HG02884 (cell line): ENCODE results near the gene MB.
"Not testable (repeated sequence)": the region's sequence is repeated elsewhere in the genome, so short reads cannot be mapped to it uniquely, and the experiment has no call there.

Experiments used
- ATAC-seq: cut with Tn5 transposase; IDR thresholded peaks from one replicate; pipeline ENCODE4 v1.9.1; 2021; ENCODE audit warnings: mild to moderate bottlenecking, moderate library complexity; ENCODE audit not compliant: unreplicated experiment

Gene MB

DNA sequence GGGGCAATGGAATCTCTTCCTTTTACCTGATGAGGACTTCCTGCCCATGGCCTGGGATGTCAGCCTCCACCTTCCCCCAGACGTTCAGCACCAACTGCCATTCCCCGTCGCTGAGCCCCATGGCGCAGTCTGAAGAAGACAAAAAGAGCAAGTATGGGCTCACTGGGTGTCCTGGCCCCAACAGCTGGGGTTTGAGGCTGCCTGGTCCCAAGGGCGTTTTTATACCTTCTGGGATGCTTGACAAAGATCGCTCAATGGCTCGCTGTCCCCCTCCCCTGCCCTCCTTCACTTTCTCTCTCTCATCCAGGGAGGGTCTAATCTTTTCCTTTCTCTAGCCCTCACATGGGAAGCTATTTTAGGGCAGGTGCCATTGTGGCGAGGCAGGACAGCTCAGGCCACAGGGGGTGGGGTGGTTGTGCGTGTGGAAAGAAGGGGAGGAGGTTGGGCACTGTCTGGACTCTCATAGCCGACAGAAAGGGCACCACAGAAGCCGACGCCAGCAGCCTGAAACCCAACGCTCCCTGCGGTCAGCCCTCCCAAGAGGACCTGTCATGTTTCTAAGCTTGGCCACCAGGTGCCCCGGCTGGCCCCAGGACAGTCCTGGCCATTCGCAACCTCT, at the start of gene MB:
MB (minus strand) TSS at position 193 of the 619 bp plus-strand sequence; CDS start at position 121, 72 bp downstream.
- no peak for ATAC-seq

DNA sequence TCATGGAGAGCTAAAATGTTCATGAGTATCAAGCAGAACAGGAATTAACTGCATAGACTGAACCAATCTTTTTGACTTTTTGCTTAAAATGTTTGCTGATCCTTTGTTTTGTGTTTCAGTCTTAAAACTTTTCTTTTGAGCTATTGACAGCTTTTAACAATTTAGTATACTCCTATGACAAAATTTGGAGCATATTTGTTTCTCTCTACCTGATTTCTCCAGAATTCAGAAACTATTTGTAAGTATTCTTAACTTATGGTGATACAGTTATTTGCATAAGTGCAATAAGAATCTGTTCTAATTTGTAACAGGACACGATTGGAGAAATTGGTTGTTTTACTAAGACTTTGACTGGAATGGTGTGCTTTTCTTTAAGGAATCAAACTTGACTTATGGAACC, 49.6 kb upstream of the MB start:
- not testable (repeated sequence) for ATAC-seq

DNA sequence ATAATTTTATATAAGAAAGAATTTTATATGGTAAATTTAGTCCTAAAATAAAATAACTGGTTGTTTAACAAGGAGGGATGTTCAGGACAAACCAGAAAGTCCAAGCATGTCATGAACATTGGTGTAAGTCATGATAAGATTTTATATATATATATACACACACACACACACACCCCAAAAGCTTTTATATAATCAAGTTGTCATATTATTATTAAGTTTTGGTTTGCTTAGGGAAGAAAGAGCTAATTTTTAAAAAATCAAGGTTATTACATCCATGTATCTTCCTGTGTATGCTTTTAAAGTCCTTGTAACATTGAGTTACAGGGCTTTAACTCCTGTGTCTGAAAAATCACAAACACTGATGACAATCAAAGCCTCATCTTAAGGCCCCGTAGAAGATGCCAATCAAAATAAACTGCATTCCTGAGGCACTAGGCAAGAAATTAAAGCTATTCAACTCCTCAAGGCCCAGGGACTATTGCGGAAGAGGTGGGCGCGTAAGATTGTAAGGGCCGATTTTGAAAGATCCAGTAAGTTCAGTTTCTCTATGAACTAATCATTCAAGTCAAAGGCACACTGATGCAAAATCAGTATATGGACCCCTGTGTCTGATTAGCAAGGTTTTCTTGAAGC, 47.9 kb upstream of the MB start:
- no peak for ATAC-seq

DNA sequence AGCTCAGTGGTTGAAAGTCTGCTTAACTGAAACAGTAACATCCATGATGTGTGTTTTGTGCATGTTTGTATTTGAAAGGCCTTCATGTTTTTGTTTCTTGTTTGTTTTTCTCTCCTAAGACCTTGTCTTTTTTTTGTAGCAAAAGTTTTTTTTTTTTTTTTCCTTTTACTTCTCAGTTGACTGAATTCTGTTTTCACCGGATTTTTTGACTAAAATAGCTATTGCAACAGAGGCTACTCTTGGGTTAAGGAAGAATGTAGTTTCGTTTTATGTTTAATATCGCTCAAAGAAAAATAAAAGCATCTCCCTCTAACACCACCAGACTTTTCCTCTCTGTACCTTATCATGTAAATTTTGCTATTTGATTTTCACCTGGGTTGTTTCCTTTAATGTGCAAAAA, 46.2 kb upstream of the MB start:
- ATAC-seq: no peak

DNA sequence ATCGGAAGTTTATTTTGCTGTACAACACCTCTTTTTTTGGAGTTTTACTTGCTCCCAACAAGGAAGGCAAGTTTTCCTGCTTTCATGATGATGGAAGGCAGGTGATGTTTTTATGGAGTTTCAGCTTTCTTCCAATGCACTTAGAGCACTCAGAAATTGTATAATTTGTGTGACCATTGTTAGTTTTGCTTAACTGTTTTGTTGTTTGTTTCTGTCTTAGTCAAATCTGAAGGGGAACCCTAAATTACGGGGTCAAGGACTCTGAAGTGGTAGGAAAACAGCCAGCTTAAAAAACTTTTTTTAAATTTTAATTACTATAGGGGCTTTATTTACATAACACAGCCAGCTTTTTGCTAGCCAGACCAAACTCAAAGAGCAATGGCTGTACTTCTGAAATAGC, 45.8 kb upstream of the MB start:
- ATAC-seq: no peak

DNA sequence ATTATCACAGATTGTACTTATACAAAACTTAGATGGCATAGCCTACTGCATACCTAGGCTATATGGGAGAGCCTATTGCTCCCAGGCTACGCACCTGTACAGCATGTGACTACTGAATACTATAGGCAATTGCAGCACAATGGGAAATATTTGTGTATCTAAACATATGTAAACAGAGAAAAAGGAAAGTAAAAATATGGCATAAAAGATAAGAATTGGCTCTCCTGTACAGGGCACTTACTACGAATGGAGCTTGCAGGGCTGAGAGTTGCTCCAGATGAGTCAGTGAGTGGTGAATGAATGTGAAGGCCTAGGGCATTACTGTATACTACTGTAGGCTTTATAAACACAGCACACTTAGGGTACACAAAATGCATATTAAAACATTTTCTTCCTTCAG, 44.3 kb upstream of the MB start:
- ATAC-seq: no peak

DNA sequence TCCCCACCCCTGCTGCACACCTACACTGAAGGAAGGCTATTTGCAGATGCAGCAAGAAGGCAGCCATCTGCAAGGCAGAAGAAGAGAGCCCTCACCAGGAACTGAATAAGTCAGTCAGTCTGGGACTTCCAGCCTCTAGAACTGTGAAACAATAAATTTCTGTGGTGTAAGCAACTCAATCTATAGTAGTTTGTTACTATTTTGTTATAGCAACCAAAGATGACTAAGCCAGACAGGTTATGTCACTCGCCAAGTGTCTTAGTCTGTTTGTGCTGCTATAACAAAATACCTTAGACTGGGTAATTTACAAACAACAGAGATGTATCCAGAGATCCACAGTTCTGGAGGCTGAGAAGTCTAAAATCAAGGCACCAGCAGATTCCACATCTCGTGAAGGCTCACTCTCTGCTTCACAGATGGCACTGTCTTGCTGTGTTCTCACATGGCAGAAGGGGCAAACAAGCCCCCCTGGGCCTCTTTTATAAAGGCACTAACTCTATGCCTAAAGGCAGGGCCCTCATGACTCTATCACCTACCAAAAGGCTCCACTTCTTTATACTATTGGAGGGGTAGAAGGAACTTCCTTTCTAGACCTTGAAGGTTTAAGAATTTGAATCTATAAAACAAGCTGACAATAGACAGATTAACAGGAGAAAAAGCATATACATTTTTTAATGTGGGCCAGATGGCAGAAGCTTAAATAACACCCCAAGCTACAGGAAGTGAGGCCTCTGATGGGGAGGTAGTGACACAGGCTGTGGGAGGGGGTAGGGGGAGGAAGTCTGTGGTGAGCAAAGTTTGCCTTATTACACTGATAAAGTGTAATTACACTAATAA, 43.4 kb upstream of the MB start:
- ATAC-seq: no peak

DNA sequence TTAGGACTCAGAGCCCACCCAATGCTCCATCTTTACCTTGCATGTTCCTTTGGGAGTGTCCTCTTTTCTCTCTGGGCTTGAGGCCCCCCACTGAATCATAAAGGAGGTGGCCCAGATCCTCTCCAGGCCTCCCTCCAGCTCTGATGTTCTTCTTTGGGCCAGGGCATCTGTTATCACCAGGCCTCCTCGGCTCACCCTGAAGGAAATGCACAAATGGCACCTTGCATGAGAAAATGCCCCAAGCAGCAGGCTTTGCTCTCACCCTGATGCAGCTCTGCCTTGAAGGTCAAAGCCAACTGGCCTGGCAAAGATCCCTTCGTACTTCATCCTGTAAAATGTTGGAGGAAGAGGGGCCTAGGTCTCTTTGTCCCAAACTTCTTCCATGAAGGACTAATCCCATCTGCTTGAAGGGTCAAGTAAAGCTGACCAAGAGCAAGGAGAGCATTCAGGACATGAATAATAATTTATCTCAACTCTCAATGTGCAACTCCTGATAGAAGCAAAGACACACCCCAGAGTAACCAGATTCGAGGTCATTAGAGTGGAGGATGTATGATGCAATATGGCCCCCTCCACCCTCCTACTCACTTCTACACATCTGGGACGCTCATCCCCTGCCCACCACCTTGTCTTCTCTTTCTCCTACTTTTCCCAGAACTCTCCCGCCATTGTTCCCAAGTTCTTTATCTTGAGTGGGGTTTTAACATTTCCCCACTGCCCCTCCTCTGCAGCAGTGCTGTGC, 40.6 kb upstream of the MB start:
- no peak for ATAC-seq

DNA sequence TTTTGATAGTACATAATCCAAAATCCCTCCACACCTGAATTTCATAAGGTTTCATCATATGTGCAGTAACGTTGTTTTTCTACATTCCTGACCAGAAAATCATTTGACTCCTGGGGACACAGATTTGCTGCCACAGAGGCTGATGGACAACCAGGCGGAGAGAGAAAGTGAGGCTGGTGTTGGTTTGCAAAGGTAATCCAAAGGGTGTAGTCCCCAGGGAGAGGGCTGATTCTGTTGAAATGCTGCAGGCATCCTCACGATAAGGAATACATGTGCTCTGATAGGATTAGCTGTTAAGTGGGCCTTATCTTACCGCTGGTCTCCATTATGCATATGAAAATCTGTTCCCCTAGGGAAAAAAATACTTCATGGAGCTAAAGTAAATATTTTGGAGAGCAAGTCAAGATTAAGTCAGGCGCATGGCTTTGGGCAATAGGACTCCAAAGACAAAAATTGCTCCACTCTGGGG, 39.2 kb upstream of the MB start:
- ATAC-seq: no peak

DNA sequence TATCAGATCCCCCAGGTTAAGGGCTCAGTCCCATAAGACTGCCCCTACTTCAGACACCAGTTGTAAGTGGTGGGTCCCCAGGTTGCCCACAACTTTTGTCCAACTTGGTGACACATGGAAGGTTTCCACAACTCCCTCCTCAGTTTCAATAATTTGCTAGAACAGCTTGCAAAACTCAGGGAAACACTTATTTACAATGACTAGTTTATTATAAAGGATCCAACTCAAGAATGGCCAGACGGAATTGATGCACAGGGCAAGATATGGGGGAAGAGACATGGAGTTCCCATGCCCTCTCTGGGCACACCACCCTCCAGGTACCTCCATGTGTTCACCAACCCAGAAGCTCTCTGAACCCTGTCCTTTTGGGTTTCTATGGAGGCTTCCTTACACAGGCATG, 36.7 kb upstream of the MB start:
- no peak for ATAC-seq

DNA sequence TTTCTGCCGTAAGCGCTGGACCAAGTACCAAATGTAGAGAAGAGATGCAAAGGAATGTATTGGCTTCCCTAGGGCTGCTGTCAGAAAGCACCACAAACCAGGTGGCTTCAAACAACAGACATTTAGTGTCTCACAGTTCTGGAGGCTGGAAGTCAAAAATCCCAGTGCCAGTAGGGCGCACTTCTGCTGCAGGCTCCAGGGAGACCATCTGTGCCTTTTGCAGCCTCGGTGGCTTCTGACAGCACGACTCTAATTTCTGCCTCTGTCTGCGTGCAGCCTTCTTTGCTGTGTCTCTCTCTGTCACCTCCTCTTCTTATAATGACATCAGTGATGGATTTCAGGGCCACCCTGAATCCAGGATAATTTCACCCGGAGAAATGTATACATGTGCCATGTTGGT, 34.0 kb upstream of the MB start:
- no peak for ATAC-seq

DNA sequence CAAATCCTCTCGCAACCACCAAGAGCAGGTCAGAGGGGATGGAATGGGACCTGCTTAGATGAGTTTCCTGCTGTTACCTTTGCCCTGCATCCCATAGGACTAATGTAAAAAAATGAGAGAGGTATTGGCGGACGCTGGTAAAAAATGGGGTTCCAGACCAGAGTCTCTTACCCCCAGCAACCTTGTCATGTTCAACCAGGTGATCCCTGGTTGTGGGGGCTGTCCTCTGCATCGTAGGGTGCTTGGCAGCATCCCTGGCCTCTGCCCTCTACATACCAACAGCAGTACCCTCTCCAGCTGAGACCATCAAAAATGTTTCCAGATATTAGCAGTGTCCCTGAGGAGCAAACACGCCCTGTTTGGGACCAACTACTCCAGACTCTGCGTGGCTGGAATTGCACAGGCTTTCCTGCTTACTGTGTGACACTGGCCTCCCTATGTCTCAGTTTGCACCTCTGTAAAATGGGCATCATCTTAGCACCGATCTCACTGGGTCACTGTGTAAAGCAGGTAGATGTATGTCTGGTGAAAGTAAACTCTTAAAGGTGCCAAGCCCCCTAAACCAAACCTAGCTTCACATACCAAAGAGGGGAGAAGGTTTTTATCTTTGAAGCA, 32.6 kb upstream of the MB start:
- ATAC-seq: no peak

DNA sequence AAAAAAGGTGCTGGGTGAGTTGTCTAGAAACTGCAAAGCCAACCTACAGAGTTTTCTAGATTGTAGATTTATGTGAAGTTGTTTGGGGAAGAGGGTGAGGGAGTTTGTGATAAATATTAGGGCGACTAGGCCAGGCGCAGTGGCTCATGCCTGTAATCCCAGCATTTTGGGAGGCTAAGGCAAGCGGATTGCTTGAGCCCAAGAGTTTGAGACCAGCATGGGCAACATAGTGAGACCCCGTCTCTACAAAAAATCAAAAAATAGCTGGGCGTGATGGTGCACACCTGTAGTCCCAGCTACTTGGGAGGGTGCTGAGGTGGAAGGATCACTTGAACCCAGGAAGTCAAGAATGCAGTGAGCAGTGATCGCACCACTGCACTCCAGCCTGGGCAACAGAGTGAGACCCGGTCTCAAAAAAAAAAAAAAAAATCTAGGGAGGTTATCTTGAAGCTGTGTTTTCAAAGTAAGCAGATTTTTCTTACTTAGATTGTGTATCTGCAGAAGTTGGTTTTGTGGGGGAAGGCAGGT, 32.0 kb upstream of the MB start:
- no peak for ATAC-seq

DNA sequence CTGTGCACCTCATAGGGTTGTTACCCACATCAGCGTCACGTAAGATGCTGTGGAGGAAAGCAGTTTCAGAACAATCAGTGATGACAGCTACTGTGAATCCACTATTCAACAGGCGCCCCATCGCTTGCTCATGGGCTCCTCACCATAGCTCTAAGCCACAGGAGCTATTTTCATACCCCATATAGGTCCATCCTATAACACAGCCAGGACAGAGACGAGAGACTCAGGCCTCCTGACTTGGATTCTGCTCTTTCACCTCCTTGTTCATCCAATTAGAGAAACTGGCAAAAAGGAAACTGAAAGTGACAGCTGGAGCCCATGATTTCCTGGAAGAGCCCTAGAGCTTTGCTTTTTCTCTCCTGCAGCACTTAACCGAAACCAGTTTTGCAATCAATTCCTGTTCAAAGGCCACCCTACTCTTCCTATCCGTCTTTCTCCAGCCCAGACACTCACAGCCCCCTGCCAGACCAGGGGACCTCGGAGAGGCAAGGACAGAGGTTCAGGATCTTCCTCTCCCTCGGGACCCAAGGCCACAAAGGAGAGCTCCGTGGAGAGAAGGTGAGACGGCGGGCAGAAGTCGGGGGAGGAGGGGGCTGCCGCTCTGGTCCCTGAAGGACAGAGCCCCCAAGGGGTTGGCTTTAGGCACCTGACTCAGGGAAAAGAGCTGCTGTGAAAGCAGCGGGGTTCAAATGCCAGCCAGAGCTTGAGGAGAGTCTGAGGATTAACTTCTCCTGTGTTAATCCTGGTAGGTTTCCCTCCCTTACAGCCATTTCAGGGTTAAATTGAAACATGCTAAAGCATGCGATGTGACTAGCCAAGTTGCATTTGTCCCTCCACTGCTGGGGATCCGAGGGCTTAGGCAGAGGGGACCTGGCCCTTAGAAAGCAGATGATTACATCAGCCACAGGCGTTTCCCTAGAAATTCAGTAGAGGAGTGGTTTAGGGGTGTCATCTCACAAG, 31.2 kb upstream of the MB start, which contains the start of gene APOL6:
APOL6 (plus strand) TSS at position 381 of the 960 bp plus-strand sequence. CDS start 7,980 bp downstream, outside the sequence.
- no peak for ATAC-seq

DNA sequence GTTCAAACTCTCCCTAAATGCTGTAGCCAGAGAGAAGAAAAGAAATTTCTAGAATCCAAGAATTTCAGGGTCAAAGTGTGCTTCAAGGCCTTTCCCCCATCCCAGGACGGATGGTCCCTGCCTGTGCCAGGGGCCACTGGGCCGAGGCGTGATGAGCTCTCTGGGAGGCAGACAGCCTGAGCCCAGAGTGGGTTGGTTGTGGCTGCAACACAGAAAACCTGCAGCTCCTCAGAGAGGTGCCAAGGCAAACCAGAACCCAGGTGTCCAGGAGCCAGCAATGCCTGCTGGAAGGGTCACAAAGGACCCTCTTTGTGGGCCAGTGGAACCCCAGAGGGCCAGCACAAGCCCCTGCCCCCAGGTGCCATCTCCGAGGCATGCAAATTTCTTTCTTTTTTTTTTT, 28.5 kb upstream of the MB start:
- ATAC-seq: no peak

DNA sequence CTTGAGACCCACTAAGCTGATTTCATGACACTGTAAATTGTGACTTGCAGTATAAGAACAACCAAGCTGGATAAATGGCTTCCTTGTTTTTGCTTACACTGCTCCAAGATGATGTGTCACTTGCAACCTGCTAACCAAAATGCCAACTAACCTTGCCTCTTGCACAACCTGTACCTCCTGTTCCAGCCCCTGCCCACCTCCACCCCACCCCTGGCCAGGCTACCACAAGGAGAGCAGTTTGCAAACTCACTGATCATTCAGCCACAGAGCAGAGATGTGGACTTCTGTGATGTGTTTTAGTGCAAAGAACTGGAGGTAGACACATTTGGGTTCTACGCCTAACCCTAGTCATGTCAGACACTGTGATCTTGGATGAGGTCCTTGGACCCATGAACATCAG, 26.9 kb upstream of the MB start:
- no peak for ATAC-seq

DNA sequence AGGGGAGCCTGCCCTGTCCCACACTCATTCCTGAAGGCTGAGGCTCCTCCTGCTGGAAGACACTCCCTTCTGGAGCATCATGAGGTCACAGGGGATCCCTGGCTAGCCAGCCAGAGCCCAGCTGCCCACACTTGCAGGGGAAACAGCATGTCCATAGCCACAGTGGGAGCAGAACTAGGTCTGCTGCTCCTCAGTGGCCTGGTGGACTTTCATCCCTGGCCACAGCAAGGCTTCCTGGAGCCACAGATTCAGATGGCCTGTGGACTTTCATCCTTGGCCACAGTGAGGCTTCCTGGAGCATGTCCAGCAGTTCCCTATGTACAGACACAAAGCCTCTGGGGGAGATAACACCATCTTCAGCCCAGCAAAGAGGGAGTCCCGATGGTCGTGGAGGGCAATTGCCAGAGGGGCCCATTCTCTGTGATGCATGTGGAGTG, 25.2 kb upstream of the MB start:
- ATAC-seq: no peak

DNA sequence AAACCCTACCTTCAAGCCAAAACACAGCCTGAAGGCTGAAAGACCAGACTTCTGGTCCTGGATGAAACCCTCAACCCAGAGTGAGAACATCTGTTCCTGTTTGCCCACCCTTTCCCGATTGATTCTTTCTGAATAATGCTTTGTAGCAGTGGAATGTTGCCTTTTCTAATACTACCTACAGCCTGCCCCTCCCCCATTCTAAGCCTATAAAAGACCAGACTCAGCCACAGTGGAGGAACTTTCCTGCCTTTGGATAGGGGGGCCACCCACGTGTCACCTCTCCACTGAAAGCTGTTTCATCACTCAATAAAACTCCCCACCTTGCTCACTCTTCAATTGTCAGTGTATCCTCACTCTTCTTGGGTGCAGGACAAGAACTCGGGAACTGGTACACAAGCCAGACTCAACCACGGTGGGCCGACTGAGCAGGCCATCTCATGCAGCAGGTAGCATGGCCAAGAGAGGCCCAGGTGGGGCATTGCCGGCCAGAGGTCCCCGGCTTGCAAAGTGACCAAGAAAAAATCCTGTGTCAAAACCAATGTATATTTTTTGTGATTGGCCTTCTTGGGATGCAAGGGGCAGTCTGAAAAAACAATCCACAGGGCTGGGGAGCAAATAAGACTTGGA, 24.5 kb upstream of the MB start:
- ATAC-seq: no peak

DNA sequence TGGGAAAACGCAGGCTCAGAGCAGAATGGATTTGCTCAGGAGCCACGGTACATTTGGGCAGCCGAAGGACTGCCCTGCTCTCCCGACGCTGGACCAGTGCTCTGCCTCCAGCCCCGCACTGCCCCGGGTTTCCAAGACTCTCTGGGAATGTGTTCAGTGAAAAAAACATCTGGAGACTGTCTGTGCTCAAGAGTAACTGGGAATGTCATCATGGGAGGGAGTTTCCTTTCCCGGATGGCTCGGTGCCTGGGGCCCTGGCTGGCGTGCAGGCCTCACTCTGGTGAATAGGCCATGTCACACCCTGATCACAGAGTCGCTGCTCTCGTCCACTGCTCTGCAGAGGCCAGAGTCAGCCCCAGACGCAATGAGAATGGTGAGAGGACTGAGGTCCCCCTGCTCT, 21.3 kb upstream of the MB start:
- no peak for ATAC-seq
